D721Med (cell line): ENCODE data around the gene BAG5.

ENCODE experiments used
- DNase-seq: peaks from one replicate; pipeline ENCODE4 v3.0.0; 2011; ENCODE audit warnings: low spot score; ENCODE audit not compliant: insufficient read length
- FAIRE-seq: peaks from 2 replicates; lab custom pipeline; 2011; peaks lifted over from hg19 to GRCh38; lab: Jason Lieb, UNC
- TF ChIP-seq, protein P1 (sequence below): IDR thresholded peaks from 2 replicates; pipeline ENCODE4 v1.5.1; 2012; ENCODE audit warnings: mild to moderate bottlenecking, control low read depth; ENCODE audit not compliant: insufficient read depth; ENCODE audit errors: missing control alignments

Gene BAG5

DNA sequence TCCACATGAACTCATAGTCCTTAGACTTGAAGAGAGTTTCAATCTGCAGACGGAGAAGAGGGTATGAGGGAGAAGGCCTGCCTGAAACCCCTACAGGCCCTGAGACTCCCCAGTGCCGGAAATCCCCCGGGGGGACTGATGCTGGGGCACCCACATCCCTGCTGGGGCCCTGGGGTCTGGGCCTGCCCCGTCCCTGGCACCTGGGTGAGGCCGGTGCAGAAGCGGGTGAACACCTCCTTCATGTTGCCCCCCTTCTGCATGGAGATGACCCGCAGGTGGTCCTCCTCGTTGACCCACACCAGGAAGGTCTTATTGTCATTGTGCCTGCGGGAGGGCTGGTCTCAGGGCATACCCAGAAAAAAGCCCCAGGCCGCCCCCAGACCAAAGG, 42.2 kb downstream of the BAG5 start:
- FAIRE-seq (no peak), DNase-seq (no peak)
- TF ChIP-seq, protein P1, sequence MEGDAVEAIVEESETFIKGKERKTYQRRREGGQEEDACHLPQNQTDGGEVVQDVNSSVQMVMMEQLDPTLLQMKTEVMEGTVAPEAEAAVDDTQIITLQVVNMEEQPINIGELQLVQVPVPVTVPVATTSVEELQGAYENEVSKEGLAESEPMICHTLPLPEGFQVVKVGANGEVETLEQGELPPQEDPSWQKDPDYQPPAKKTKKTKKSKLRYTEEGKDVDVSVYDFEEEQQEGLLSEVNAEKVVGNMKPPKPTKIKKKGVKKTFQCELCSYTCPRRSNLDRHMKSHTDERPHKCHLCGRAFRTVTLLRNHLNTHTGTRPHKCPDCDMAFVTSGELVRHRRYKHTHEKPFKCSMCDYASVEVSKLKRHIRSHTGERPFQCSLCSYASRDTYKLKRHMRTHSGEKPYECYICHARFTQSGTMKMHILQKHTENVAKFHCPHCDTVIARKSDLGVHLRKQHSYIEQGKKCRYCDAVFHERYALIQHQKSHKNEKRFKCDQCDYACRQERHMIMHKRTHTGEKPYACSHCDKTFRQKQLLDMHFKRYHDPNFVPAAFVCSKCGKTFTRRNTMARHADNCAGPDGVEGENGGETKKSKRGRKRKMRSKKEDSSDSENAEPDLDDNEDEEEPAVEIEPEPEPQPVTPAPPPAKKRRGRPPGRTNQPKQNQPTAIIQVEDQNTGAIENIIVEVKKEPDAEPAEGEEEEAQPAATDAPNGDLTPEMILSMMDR, result no peak

DNA sequence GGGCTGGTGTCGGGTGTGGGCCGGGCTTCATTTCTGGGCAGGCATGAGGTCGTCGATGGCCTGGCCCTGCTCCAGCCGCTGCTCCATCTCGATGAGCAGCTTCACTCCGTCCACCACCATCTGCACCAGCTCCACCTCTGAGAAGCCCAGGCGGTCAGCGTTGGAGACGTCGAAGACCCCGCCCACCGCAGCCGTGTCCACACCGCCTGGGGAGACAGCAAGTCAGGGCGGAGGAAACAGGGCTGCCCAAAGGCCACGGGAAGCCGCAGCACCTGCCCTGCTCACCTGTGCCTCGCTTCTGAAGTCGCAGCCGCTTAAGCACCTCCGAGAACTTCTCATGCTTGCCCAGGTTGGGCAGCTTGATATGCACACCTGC, 42.6 kb downstream of the BAG5 start:
- FAIRE-seq, result no peak
- no peak for DNase-seq
- TF ChIP-seq, protein P1, result no peak

- no peak for DNase-seq
- TF ChIP-seq, protein P1, result no peak
- no peak for FAIRE-seq
Measured at GRCh38 chr14:103519043-103519836, 43.2 kb downstream of the BAG5 start.

DNA sequence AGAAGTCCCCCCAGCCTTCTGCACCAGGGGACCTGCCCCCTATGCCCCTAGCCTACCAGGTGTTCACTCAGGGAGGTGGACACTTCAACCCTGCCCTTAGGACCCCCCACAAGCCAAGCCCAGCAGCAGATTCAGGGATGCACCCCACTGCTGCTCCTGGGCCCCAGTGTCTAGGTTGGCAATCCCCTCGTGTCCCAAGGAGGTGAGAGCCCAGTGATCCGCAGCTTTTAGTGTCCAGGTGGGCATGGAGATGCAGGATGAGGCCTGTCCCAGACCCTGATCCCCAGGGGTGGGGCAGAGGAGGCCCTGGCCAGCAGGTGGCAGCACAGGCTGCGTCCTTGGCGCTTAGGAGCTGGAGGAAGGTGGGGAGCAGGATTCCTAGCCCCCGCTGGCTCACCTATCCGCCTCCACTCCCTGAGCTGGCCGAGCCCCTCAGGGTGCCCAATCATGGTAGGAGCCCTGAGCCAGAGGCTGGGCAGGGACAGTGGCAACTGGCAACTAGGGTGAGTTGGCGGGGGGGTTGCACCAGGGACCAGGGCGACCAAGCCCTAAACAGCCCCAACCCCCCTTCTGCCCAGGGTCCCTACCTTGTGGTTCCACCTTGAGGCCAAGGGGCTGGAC, 43.9 kb downstream of the BAG5 start:
- TF ChIP-seq, protein P1, result peak; percentile 81

DNA sequence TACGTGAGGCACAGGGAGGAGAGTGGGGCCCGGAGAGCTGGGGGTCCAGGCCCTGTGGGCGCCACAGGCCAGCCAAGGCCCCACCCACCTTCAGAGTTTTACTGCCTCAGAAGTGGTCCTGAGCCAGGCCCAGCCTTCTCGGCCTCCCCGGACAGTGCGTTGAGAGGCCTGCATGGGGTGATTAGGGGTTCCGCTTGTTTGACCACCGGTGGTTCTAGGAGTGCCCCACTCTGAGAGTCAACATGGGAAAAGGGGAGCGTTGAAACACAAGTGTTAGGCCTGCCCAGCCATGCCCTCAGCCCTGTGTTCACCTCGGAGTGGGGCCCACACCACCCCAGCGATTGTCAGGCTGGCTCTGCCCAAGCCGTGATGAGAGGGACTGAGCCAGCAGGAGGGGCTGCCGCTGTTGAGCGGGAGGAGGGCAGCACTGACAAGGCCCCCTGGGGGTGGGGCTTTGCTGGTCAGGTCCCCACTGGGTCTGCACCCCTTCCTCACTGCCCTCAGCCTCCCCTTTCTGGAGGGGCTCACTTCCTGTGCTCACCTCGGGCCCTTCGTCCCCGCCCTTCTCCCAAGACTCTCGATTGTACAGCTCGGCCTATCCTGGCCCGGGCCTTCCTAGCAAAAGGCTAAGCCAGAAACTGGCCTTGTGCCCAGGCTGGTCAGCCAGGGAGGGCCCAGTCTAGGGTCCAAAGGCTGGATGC, 44.6 kb downstream of the BAG5 start:
- no peak for DNase-seq
- TF ChIP-seq, protein P1, result no peak
- FAIRE-seq, result no peak

More for the DNA sequence above, 43.9 kb downstream of the BAG5 start:
- FAIRE-seq, result no peak
- peak; percentile 98 for DNase-seq

- TF ChIP-seq, protein P1, result no peak
- no peak for DNase-seq
Measured at GRCh38 chr14:103517174-103517566, 45.3 kb downstream of the BAG5 start.

More at GRCh38 chr14:103517174-103517566, 45.3 kb downstream of the BAG5 start:
- no peak for FAIRE-seq
